GM04503 (cell line): ENCODE measurements around the gene RAP1B.
A peak's percentile ranks its signal among the peaks of the same experiment; 100 is the strongest.

Source experiments
- DNase-seq: peaks from one replicate; pipeline ENCODE4 v3.0.0-alpha.2; 2012; ENCODE audit warnings: low read depth

RAP1B gene

GRCh38 chr12:68611806-68612160 is 1.1 kb downstream of the RAP1B start:
- DNase-seq: no peak

DNA sequence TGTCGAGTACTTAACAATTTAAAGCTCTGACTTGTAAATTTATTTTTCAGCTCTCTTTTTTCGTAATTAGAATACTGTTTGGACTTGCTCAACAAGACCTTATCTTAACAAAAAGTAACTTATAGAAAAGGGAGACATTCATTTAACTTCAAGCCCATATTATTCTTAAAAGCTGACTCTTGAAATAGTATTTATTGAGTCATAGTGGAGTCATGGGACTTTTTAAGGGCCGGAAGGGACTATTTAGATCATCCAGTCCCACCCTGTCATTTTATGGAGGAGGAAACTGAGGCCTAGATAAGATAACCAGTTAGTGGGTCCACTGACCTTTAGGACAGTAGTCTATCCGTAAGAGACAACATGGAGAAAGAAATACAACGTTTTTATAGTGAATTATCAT is 1.5 kb downstream of the RAP1B start:
- no peak for DNase-seq

DNA sequence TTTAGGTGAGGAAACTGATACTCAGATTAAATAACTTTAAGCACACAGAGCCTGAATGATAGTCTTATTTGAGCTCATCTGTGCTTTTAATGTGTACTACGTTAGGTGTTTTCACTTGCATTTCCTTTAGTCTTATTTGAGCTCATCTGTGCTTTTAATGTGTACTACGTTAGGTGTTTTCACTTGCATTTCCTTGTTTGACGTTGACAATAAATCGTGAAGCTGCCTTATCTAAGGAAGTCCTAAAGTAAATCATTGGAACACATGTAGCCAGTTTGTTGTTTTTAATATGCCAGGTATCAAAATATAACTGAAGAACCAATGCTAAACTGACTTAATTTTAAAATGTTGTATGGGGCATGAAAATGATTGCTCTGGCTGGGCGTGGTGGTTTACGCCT is 2.0 kb downstream of the RAP1B start:
- DNase-seq: no peak

DNA sequence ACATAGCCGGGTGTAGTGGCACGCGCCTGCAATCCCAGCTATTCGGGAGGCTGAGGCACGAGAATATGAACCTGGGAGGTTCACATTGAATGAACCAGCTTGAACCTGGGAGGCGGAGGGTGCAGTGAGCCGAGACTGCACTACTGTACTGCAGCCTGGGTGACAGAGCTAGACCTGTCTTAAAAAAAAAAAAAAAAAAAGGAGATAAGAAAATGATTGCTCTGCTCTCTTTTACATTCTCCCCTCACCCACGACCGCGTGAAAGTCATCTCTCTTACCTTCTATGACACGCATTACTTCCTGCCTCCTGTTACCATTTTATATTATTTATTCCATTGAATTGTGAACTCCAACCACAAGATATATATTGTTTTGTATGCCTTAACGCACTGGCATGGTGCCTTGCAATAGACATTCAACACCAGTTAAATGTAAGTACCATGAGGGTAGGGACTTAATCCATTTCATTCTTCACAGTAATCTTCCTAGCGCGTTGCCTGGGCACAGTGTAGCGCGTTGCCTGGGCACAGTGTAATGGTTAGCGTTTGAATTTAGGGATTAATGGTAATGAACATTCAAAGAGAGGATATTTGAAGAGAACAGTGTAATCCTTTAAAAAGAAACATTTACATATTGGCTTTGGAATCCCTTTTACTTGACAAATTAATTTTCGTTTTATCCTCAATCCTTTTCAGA is 2.7 kb downstream of the RAP1B start:
- DNase-seq: no peak

DNA sequence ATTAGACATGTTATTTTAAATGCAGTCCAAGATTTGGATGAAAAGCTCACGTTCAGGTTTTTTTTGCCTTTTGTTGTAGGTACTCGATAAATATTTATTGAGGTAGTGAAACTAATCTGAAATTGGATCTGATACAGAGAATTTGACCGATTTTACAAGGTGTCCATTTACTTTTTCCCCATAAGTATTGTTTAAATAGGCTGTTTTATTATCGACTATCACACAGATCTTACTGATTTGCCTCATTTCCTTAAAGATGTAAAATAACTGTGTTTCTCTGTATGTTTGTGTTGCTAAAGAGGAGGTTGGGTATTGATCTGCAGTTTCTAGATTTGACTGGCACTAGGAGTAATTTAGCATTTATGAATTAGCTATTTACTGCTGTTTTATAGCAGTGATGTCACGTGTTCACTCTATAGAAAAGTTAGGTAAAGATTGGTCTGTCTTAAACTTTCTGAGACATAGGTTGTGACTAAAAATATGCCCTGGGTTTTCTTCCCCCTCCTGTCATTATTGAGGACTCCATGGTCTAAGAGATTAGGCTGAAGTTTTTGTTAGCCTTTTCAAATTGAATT is 3.5 kb downstream of the RAP1B start:
- no peak for DNase-seq

GRCh38 chr12:68614769-68615168 is 4.1 kb downstream of the RAP1B start:
- no peak for DNase-seq

- DNase-seq: no peak
These were observed 6.6 kb downstream of the RAP1B start for GRCh38 chr12:68617160-68617926.

DNA sequence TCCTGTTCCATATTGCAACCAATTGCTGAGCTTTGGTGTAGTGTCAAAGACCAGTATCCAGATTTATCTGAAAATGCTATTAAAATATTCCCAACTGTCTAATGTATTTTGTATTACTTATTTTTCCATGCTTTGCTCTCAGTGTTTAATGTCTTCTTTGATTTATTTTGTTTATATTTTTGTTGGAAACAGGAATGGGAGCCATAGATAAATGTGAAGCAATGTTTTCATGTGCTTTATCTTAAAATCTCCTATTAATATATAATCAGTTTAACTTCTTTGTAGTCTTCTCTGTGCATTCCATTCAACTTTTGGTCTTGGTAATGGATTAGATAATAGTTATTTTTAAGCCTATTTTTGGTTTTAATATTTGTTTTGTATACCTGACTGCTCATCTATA is 8.8 kb downstream of the RAP1B start:
- DNase-seq: no peak

DNA sequence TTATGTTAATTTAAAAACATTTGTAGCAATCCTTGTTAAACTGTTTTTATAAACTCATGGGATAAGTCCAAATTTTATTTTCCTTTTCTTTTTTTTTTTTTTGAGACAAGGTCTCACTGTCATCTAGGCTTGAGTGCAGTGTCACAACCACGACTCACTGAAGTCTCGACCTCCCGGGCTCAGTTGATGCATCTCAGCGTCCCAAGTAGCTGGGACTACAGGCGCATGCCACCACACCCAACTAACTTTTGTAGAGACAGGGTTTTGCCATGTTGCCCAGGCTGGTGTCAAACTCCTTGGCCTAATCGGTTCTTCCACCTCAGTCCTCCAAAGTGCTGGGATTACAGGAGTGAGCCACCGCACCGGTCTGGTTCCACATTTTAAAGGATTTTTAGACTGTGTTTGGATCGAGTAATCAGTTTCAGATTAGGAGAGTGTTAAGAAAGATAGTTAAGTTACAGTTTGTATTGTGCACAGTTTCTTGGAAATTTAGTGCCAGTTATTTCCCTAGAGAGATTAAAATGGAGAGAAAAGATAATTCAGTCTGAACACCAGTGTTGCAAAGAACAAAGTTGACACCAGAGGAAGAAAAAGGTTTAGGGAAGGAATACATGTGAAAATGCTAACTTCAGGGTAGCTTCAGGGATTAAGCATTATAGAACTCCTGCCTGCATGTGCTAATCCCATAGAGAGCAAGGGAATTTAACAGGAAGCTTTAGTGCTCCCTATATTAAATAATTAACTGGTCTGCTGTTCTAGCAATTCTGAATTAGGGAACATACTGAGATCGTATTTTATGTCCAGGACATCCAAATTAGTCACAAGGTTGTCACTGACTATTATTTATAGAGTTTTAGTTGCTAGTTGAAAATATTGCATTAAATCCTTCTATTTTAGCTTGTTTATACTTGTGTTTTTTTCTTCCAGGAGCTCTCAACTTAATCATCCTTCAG is 10.1 kb downstream of the RAP1B start:
- DNase-seq: no peak

DNA sequence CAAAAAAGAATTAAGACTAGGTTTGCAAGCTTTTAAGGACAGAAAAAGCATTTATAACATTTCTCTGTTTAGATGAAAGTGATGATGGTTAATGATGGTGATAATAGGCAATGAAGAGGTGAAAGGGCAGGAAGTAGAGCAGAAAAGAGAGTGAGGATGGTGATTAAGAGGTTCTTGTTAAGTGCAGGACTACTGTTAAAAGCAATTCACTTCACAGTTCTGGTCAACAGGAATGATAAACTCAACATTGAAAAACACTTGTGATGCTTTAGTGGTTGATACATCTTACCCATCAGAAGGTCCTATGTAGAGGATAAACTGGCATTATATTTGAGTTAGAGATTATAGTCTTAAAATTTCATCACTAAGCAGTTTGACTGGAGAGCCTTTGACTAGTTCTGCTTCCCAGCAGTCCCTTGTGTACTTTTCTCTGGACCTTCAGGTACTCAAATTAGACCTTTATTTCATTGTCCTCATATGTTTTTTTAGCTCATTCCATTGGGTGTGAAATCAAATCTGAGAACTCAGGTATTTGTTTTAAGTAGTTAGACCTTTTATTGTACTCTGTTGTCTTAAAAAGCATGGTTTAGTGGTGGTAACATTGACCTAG is 10.9 kb downstream of the RAP1B start:
- no peak for DNase-seq

DNA sequence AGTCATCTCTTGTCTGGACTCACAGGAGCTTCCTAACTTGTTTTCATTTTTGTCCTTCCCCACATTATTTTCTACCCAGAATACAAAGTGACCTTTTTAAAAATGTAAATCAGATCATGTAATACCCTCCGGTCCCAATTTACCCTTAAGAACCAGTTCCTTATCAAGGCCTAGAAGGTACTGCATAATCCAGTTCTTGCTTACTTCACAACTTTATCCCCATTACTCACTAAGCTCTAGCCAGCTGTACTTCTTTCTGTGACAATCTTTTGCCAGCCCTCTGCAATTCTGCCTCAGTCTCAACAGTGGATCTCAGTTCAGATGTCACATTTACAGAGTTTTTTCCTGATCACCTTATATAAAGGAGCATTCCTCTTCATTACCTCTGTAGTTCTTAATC is 11.6 kb downstream of the RAP1B start:
- no peak for DNase-seq

DNA sequence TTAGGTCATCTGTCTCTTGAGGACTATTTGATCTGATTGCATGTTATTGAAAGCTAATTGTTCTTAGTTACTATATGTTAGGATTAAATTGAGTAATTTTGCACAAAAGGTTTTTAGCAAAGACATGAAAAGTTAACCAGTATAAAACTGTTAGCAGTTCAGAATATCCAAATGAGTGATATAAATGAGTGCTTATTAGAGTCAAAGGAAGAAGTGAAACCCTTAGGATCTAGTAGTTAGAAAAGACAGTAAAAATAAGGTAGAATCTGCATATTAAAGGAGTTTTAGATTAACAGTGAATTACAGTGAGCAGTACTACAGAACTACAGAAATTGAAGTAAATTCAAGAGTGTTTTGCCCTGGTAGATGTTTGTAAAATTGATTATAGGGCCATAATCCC is 12.4 kb downstream of the RAP1B start:
- DNase-seq: no peak

DNA sequence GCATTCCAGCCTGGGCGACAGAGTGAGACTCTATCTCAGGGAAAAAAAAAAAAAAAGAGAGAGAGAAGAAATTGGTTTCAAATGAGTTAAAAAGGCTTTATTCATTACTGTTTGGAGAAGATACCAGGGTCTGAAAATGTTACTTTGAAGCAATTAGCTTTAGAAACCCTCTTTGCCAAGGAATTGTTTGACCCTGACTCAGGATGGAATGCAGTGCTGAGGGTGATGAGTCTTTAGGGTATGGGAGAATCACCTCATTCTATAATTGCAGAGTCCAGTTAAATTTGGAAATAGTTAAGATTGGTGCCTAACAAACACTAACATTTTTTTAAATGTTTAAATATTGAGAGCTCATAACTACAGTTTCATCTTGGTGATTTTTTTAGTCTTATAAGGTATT is 13.3 kb downstream of the RAP1B start:
- peak; percentile 60 for DNase-seq

GRCh38 chr12:68624933-68625332 is 14.2 kb downstream of the RAP1B start:
- no peak for DNase-seq

DNA sequence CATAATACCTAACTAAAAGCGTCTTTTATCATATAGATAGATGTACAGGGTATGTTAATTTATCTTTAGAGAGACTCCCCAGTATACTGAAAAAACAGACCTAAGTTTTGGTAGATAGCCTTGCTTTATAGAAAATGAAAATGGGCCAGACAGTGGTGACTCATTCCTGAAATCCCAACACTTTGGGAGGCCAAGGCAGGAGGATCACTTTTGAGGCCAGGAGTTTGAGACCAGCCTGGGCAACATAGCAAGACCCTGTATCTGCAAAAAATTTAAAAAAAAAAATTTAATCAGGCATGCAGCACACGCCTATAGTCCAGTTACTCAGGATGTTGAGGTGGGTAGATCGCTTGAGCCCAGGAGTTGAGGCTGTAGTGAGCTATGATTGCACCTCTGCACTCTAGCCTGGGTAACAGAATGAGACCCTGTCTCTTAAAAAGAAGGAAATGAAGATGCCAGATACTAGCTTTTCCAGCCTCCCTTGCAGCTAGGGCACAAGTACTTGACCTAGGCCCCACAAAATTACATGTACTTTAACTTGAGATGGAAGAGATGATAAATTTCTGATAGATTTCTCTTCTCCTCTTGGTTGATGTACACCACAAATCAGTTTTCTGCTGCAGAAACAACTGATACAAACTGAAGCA is 17.1 kb downstream of the RAP1B start:
- no peak for DNase-seq

GRCh38 chr12:68628698-68629097 is 18.0 kb downstream of the RAP1B start:
- no peak for DNase-seq

DNA sequence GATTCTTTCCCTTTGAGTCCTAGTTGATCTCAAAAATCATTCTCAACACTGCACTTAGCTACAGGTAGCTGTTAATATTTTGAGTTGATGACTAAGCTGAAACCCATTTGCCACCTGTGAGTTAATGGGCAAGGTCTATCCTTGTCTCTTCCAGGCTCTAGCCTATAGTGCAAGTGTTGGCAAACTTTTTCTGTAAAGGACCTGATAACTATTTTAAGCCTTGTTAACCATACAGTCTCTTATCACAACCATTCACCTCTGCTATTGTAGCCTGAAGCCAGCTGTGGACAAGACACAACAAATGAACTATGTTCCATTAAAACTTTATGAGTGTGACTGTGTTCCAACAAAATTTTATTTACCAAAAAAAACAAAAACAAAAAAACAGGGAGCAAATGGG is 19.4 kb downstream of the RAP1B start:
- no peak for DNase-seq

DNA sequence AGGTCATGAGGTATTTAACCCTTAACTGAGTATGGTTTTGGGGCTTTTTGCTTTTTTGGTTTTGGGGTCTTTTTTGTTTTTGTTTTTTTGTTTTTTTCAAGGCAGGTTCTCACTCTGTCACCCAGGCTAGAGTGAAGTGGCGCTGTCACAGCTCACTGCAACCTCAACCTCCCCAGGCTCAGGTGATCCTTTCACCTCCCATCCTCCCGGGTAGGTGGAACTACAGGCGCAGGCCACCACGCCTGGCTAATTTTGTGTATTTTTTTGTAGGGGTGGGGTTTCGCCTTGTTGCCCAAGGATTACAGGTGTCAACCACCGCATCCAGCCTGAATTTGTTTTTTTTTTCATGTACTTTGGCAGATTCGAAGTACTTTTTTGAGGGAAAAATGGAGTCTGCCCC is 19.9 kb downstream of the RAP1B start:
- DNase-seq: no peak

GRCh38 chr12:68631227-68631626 is 20.5 kb downstream of the RAP1B start:
- DNase-seq: no peak

GRCh38 chr12:68632486-68632885 is 21.8 kb downstream of the RAP1B start:
- no peak for DNase-seq
